Choroid plexus epithelial cell (primary cell): ENCODE results near the gene OXNAD1.

Experiments
- DNase-seq: peaks from one replicate; pipeline ENCODE4 v3.0.0-alpha.2; 2010; ENCODE audit warnings: low read depth
- H3K4me3 ChIP-seq: 2 replicates; pipeline ENCODE4 v1.5.1; 2011; ENCODE audit warnings: low read depth, mild to moderate bottlenecking, control low read depth, low read length, moderate library complexity
- CTCF ChIP-seq: conservative IDR thresholded peaks from 2 replicates; pipeline ENCODE4 v1.5.1; 2011; ENCODE audit warnings: low read depth, mild to moderate bottlenecking, control low read depth, inconsistent platforms, low read length, moderate library complexity

OXNAD1 gene

GRCh38 chr3:16301507-16301906 lies 36.5 kb downstream of the OXNAD1 start:
- H3K4me3 ChIP-seq: no peak overlapping the region
- no peak for DNase-seq
- TF ChIP-seq CTCF: no peak

- TF ChIP-seq CTCF: no peak
- no peak overlapping the region for H3K4me3 ChIP-seq
- no peak for DNase-seq
These were observed 37.1 kb downstream of the OXNAD1 start for GRCh38 chr3:16302082-16302631.

- DNase-seq: no peak
- no peak overlapping the region for H3K4me3 ChIP-seq
- TF ChIP-seq CTCF: no peak
These were observed 38.1 kb downstream of the OXNAD1 start for GRCh38 chr3:16303037-16303575.

- H3K4me3 ChIP-seq: no peak overlapping the region
- DNase-seq: no peak
- no peak for TF ChIP-seq CTCF
These were observed 39.3 kb downstream of the OXNAD1 start for GRCh38 chr3:16304061-16305010.

GRCh38 chr3:16305111-16305541 lies 40.1 kb downstream of the OXNAD1 start:
- DNase-seq: no peak
- H3K4me3 ChIP-seq: no peak overlapping the region
- TF ChIP-seq CTCF: no peak

- DNase-seq: no peak
- no peak overlapping the region for H3K4me3 ChIP-seq
- no peak for TF ChIP-seq CTCF
These were observed 43.0 kb downstream of the OXNAD1 start for GRCh38 chr3:16307832-16308531.
